ENCODE data around the gene ADAM33. TPM values are rescaled to one million over a fixed set of nuclear protein-coding genes. Genes with fewer than 3 reads are reported as not detected.

The ADAM33 gene
- total and polyA plus RNA-seq, 2 experiments from 2014 or later, result 2.8 to 6.0 TPM

- TF ChIP-seq, protein P1, sequence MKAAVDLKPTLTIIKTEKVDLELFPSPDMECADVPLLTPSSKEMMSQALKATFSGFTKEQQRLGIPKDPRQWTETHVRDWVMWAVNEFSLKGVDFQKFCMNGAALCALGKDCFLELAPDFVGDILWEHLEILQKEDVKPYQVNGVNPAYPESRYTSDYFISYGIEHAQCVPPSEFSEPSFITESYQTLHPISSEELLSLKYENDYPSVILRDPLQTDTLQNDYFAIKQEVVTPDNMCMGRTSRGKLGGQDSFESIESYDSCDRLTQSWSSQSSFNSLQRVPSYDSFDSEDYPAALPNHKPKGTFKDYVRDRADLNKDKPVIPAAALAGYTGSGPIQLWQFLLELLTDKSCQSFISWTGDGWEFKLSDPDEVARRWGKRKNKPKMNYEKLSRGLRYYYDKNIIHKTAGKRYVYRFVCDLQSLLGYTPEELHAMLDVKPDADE (IDR thresholded peaks at IDR 0.05), result no peak
- TF ChIP-seq EZH2phosphoT487 (IDR thresholded peaks at IDR 0.05; ENCODE audit: unreplicated experiment) (no peak), EZH2 (IDR thresholded peaks at IDR 0.05; ENCODE audit: low read depth, unreplicated experiment) (no peak), ZNF114 (CRISPR knock-in tag; IDR thresholded peaks at IDR 0.05) (no peak)
Observed at GRCh38 chr20:3719046-3719445, 37.2 kb upstream of the ADAM33 start (continued).

GRCh38 chr20:3716195-3716834, 34.5 kb upstream of the ADAM33 start:
- Mint-ChIP-seq H3K27ac (no peak overlapping the region), H3K4me1 (peaks cover 6% of the 10 kb centered on the region; the same call in 2 of the 3 replicates), H3K36me3 (ENCODE audit: low read depth) (no peaks in the 10 kb centered on the region), H3K27me3 (ENCODE audit: insufficient read depth, low read depth, poor library complexity) (peaks cover 7% of the 10 kb centered on the region), H3K4me3 (no peak overlapping the region; the same call in 2 of the 3 replicates), H3K9me3 (no peaks in the 10 kb centered on the region)
- Histone ChIP-seq H2AFZ (no peak overlapping the region), H3K4me1 (ENCODE audit: insufficient read depth) (no peaks in the 10 kb centered on the region), H3K79me2 (replicated peaks; ENCODE audit: insufficient read depth) (no peaks in the 10 kb centered on the region), H3F3A (replicated peaks; ENCODE audit: low read depth) (no peaks in the 10 kb centered on the region), H3K36me3 (ENCODE audit: insufficient read depth) (no peaks in the 10 kb centered on the region), H4K20me1 (replicated peaks; ENCODE audit: insufficient read depth) (no peaks in the 10 kb centered on the region), H3K4me2 (no peak overlapping the region), H3K4me3 (no peak overlapping the region), H3K27ac (ENCODE audit: low read depth) (no peak overlapping the region), H3K27me3 (ENCODE audit: insufficient read depth) (no peaks in the 10 kb centered on the region), H3K9me2 (ENCODE audit: insufficient read depth) (no peaks in the 10 kb centered on the region)
- TF ChIP-seq, protein P2, sequence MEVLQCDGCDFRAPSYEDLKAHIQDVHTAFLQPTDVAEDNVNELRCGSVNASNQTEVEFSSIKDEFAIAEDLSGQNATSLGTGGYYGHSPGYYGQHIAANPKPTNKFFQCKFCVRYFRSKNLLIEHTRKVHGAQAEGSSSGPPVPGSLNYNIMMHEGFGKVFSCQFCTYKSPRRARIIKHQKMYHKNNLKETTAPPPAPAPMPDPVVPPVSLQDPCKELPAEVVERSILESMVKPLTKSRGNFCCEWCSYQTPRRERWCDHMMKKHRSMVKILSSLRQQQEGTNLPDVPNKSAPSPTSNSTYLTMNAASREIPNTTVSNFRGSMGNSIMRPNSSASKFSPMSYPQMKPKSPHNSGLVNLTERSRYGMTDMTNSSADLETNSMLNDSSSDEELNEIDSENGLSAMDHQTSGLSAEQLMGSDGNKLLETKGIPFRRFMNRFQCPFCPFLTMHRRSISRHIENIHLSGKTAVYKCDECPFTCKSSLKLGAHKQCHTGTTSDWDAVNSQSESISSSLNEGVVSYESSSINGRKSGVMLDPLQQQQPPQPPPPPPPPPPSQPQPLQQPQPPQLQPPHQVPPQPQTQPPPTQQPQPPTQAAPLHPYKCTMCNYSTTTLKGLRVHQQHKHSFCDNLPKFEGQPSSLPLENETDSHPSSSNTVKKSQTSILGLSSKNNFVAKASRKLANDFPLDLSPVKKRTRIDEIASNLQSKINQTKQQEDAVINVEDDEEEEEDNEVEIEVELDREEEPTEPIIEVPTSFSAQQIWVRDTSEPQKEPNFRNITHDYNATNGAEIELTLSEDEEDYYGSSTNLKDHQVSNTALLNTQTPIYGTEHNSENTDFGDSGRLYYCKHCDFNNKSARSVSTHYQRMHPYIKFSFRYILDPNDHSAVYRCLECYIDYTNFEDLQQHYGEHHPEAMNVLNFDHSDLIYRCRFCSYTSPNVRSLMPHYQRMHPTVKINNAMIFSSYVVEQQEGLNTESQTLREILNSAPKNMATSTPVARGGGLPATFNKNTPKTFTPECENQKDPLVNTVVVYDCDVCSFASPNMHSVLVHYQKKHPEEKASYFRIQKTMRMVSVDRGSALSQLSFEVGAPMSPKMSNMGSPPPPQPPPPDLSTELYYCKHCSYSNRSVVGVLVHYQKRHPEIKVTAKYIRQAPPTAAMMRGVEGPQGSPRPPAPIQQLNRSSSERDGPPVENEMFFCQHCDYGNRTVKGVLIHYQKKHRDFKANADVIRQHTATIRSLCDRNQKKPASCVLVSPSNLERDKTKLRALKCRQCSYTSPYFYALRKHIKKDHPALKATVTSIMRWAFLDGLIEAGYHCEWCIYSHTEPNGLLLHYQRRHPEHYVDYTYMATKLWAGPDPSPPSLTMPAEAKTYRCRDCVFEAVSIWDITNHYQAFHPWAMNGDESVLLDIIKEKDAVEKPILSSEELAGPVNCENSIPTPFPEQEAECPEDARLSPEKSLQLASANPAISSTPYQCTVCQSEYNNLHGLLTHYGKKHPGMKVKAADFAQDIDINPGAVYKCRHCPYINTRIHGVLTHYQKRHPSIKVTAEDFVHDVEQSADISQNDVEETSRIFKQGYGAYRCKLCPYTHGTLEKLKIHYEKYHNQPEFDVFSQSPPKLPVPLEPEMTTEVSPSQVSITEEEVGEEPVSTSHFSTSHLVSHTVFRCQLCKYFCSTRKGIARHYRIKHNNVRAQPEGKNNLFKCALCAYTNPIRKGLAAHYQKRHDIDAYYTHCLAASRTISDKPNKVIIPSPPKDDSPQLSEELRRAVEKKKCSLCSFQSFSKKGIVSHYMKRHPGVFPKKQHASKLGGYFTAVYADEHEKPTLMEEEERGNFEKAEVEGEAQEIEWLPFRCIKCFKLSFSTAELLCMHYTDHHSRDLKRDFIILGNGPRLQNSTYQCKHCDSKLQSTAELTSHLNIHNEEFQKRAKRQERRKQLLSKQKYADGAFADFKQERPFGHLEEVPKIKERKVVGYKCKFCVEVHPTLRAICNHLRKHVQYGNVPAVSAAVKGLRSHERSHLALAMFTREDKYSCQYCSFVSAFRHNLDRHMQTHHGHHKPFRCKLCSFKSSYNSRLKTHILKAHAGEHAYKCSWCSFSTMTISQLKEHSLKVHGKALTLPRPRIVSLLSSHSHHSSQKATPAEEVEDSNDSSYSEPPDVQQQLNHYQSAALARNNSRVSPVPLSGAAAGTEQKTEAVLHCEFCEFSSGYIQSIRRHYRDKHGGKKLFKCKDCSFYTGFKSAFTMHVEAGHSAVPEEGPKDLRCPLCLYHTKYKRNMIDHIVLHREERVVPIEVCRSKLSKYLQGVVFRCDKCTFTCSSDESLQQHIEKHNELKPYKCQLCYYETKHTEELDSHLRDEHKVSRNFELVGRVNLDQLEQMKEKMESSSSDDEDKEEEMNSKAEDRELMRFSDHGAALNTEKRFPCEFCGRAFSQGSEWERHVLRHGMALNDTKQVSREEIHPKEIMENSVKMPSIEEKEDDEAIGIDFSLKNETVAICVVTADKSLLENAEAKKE (CRISPR knock-in tag; IDR thresholded peaks at IDR 0.05), result no peak
- TF ChIP-seq REST (IDR thresholded peaks at IDR 0.05; ENCODE audit: unreplicated experiment) (no peak), EZH2 (IDR thresholded peaks at IDR 0.05; ENCODE audit: low read depth, unreplicated experiment) (no peak), CREB1 (CRISPR knock-in tag; IDR thresholded peaks at IDR 0.05; ENCODE audit: low read depth) (no peak), CTCF (conservative IDR thresholded peaks at IDR 0.05; ENCODE audit: low read depth in 2 of 2) (peak; percentile 83 to 97), ZNF114 (CRISPR knock-in tag; IDR thresholded peaks at IDR 0.05) (no peak), NANOG (IDR thresholded peaks at IDR 0.05; ENCODE audit: borderline replicate concordance) (no peak), POLR2AphosphoS5 (IDR thresholded peaks at IDR 0.05; ENCODE audit: low read depth) (no peak)
- ATAC-seq (peak; percentile 99), DNase-seq (ENCODE audit: low spot score) (peak; percentile 84)
